ENCODE measurements around the gene STYK1.
"Not testable (repeated sequence)": the region's sequence is repeated elsewhere in the genome, so short reads cannot be mapped to it uniquely, and the experiment has no call there.

STYK1 gene

DNA sequence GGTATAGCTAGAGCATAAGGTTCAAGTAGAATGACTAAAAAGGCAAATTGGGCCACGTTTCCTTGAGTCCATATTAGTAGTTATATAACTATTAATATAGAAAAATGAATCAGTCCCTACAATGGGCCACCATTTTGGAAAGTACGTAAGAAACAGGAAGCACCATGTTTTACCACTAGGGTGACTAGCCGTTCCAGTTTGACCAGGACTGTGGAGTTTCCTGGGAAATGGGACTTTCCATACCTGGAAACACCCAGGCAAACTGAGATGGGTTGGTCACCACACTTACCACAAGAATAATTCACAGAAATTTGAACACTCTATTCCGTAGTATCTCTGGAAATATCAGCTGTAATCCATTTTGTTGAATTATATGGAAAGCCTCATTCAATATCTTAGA lies 58.3 kb downstream of the STYK1 start:
- DNase-seq (ENCODE audit: insufficient read length, low spot score) (no peak), FAIRE-seq (no peak)
- TF ChIP-seq SPI1 (IDR thresholded peaks at IDR 0.05; ENCODE audit: low read depth, low read length) = no peak
- TF ChIP-seq PAX5 (IDR thresholded peaks at IDR 0.05; ENCODE audit: insufficient read depth, low read length, severe bottlenecking) = no peak
- no peak for TF ChIP-seq POU2F2 (IDR thresholded peaks at IDR 0.05; ENCODE audit: low read depth, low read length)
- TF ChIP-seq TAF1 (IDR thresholded peaks at IDR 0.05; ENCODE audit: low read depth, low read length) = no peak
- TF ChIP-seq POLR2A (IDR thresholded peaks at IDR 0.05; ENCODE audit: low read depth, low read length) = no peak

- peak; percentile 43 for FAIRE-seq
- no peak for TF ChIP-seq POLR2A (IDR thresholded peaks at IDR 0.05; ENCODE audit: low read depth, low read length)
- no peak for TF ChIP-seq TAF1 (IDR thresholded peaks at IDR 0.05; ENCODE audit: low read depth, low read length)
- no peak for TF ChIP-seq PAX5 (IDR thresholded peaks at IDR 0.05; ENCODE audit: insufficient read depth, low read length, severe bottlenecking)
- no peak for TF ChIP-seq POU2F2 (IDR thresholded peaks at IDR 0.05; ENCODE audit: low read depth, low read length)
- TF ChIP-seq POLR2AphosphoS5 (IDR thresholded peaks at IDR 0.05; ENCODE audit: low read depth, low read length) = no peak
- TF ChIP-seq SPI1 (IDR thresholded peaks at IDR 0.05; ENCODE audit: low read depth, low read length) = no peak
- DNase-seq (ENCODE audit: insufficient read length, low spot score) = no peak
Observed at GRCh38 chr12:10614056-10614370, 59.8 kb downstream of the STYK1 start.

DNA sequence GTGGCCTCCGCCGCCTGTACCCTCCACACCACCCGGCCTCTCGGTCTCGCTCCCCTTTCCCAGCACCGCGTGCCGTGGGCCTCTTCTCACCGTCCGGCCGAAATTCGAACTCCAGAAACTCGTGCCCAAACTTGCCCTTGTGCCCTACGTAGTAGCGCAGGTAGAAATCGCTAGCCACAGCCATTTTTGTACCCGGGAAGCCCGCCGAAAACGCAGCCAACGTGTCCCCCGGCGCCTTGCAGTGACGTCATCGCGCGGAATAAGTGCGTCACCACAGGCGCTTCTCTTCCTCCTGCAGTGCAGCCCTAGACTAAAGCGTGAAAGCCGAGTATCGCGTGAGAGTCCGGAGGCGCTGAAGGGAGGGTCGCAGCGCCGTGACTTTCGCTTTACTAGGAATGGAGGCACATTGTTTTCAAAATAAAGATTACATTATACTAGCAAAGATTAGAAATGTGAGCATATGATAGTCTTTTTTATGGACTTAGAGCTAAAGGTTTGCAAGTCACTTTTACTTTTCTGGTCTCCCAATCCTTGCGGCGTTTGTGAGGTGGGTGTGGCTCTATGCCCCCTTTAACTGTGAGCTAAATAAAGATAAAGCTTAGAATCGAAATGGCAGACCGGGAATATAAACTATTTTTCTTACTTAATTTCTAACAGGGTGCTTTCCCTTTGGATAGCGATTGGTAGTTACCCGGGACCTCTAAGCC lies 60.4 kb downstream of the STYK1 start, which contains the start of gene MAGOHB:
Gene MAGOHB, minus strand, starts transcription at position 261 of the 707 bp plus-strand sequence. Its CDS starts 77 bp downstream, at position 184.
- DNase-seq (ENCODE audit: insufficient read length, low spot score) (peak; percentile 59), FAIRE-seq (peak; percentile 96)
- TF ChIP-seq SPI1 (IDR thresholded peaks at IDR 0.05; ENCODE audit: low read depth, low read length) (no peak), TAF1 (IDR thresholded peaks at IDR 0.05; ENCODE audit: low read depth, low read length) (peak; percentile 91), POU2F2 (IDR thresholded peaks at IDR 0.05; ENCODE audit: low read depth, low read length) (no peak), POLR2AphosphoS5 (IDR thresholded peaks at IDR 0.05; ENCODE audit: low read depth, low read length) (peak; percentile 91), PAX5 (IDR thresholded peaks at IDR 0.05; ENCODE audit: insufficient read depth, low read length, severe bottlenecking) (peak; percentile 14), POLR2A (IDR thresholded peaks at IDR 0.05; ENCODE audit: low read depth, low read length) (peak; percentile 82)

DNA sequence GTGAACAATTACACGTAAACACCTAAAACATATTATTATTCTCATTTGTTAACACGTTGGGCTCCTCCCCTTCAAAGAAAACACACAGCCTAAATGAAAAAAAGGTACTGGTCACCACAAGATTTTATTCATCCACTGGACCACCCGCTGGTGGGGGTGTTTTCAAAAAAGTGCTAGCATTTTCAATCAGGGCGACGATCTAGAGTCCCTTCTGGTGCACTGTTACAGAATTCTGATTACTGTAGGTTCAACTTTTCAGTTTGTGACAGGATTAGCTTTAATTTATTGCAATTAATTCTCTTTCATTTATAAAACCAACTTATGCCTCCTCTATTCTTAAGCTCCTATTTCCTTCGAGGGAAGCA lies 60.9 kb downstream of the STYK1 start:
- TF ChIP-seq SPI1 (IDR thresholded peaks at IDR 0.05; ENCODE audit: low read depth, low read length) (no peak), POLR2AphosphoS5 (IDR thresholded peaks at IDR 0.05; ENCODE audit: low read depth, low read length) (no peak), POLR2A (IDR thresholded peaks at IDR 0.05; ENCODE audit: low read depth, low read length) (no peak), POU2F2 (IDR thresholded peaks at IDR 0.05; ENCODE audit: low read depth, low read length) (no peak), PAX5 (IDR thresholded peaks at IDR 0.05; ENCODE audit: insufficient read depth, low read length, severe bottlenecking) (no peak), TAF1 (IDR thresholded peaks at IDR 0.05; ENCODE audit: low read depth, low read length) (no peak)
- FAIRE-seq (no peak), DNase-seq (ENCODE audit: insufficient read length, low spot score) (no peak)

DNA sequence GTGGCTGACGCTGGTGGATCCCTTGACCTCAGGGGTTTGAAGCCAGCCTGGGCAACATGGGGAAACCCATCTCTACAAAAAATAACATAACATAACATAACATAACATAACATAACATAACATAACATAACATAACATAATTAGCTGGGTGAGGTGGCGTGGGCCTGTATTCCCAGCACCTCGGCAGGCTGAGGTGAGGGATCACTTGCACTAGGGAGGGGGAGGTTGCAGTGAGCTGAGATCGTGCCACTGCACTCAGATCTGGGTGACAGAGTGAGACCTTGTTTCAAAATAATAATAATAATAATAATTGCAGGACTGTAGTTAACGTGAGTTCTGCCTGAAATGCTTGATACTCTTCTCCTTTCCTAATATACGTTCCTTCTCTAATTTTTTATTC lies 61.7 kb downstream of the STYK1 start:
- TF ChIP-seq TAF1 (IDR thresholded peaks at IDR 0.05; ENCODE audit: low read depth, low read length) = no peak
- TF ChIP-seq PAX5 (IDR thresholded peaks at IDR 0.05; ENCODE audit: insufficient read depth, low read length, severe bottlenecking) = no peak
- no peak for TF ChIP-seq POU2F2 (IDR thresholded peaks at IDR 0.05; ENCODE audit: low read depth, low read length)
- TF ChIP-seq SPI1 (IDR thresholded peaks at IDR 0.05; ENCODE audit: low read depth, low read length) = no peak
- TF ChIP-seq POLR2AphosphoS5 (IDR thresholded peaks at IDR 0.05; ENCODE audit: low read depth, low read length) = no peak
- TF ChIP-seq POLR2A (IDR thresholded peaks at IDR 0.05; ENCODE audit: low read depth, low read length) = no peak
- no peak for DNase-seq (ENCODE audit: insufficient read length, low spot score)
- no peak for FAIRE-seq

DNA sequence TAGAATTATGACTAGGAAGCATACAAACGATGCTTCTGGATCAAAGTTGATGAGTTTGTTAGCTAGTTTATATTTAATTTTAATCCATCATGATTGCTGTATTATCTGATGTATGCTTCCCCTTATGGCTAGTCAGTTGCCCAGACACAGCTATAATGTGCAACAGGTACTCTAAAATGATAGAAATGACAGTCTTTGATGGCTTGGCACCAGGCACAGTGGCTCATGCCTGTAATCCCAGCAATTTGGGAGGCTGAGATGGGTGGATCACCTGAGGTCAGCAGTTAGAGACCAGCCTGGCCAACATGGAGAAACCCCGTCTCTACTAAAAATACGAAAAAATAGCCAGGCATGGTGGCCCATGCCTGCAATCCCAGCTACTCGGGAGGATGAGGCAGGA lies 62.6 kb downstream of the STYK1 start:
- FAIRE-seq; DNase-seq (ENCODE audit: insufficient read length, low spot score): not testable (repeated sequence)

- no peak for TF ChIP-seq TAF1 (IDR thresholded peaks at IDR 0.05; ENCODE audit: low read depth, low read length)
- no peak for TF ChIP-seq POLR2AphosphoS5 (IDR thresholded peaks at IDR 0.05; ENCODE audit: low read depth, low read length)
- DNase-seq (ENCODE audit: insufficient read length, low spot score) = no peak
- no peak for FAIRE-seq
Observed at GRCh38 chr12:10610188-10610587, 63.7 kb downstream of the STYK1 start.

DNA sequence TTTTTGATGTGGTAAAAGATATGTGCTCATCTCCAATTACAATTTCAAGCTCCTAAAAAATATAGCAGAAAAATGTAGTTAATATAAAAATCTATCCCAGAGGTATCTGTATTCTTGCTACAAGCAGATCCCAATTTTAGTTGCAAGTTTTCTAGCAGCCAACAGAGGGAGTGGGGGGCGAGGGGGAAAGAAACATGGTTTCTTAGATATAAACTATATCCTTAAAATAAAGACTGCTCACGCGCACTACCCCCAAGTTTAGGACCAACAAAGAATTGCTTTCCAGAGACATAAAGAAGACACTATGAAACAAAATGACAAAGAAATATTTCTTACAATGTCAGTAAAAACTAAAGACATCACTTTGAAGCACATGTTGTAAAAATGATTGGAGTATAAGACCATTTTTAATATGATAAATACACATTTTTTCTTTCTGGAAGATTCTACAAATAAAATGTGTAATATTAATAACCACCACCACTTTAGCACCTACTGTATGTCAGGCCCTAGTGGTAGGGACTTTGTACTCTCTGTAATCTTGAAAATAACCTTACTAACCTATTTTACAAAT lies 65.9 kb downstream of the STYK1 start:
- FAIRE-seq (no peak), DNase-seq (ENCODE audit: insufficient read length, low spot score) (no peak)
- TF ChIP-seq POU2F2 (IDR thresholded peaks at IDR 0.05; ENCODE audit: low read depth, low read length) (no peak), TAF1 (IDR thresholded peaks at IDR 0.05; ENCODE audit: low read depth, low read length) (no peak), POLR2AphosphoS5 (IDR thresholded peaks at IDR 0.05; ENCODE audit: low read depth, low read length) (no peak), POLR2A (IDR thresholded peaks at IDR 0.05; ENCODE audit: low read depth, low read length) (no peak), SPI1 (IDR thresholded peaks at IDR 0.05; ENCODE audit: low read depth, low read length) (no peak), PAX5 (IDR thresholded peaks at IDR 0.05; ENCODE audit: insufficient read depth, low read length, severe bottlenecking) (no peak)

DNA sequence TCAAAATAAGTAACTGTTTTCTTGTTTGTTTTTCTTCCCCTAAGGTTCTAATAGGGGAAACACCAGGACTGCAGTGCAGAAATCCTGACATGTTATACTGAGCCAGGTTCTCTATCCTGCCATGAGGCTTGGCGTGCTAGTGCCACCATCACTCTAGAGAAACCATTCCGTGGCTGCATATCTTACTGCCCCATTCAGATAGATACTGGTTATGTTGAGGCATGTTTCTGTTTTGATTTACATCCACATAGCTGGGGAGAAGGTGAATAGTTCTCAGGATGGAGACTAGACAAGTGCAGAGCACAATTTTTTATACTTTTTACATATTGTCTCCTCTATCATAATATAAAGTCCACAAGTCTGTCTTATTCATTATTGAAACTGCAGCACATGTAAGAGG lies 72.0 kb downstream of the STYK1 start:
- no peak for DNase-seq (ENCODE audit: insufficient read length, low spot score)
- FAIRE-seq = no peak
- TF ChIP-seq PAX5 (IDR thresholded peaks at IDR 0.05; ENCODE audit: insufficient read depth, low read length, severe bottlenecking) (no peak), TAF1 (IDR thresholded peaks at IDR 0.05; ENCODE audit: low read depth, low read length) (no peak), POU2F2 (IDR thresholded peaks at IDR 0.05; ENCODE audit: low read depth, low read length) (no peak), POLR2AphosphoS5 (IDR thresholded peaks at IDR 0.05; ENCODE audit: low read depth, low read length) (no peak), SPI1 (IDR thresholded peaks at IDR 0.05; ENCODE audit: low read depth, low read length) (no peak), POLR2A (IDR thresholded peaks at IDR 0.05; ENCODE audit: low read depth, low read length) (no peak)

GRCh38 chr12:10600988-10601387 lies 72.9 kb downstream of the STYK1 start:
- FAIRE-seq (no peak), DNase-seq (ENCODE audit: insufficient read length, low spot score) (no peak)
- TF ChIP-seq POU2F2 (IDR thresholded peaks at IDR 0.05; ENCODE audit: low read depth, low read length) = no peak
- TF ChIP-seq POLR2A (IDR thresholded peaks at IDR 0.05; ENCODE audit: low read depth, low read length) = no peak
- TF ChIP-seq POLR2AphosphoS5 (IDR thresholded peaks at IDR 0.05; ENCODE audit: low read depth, low read length) = no peak
- no peak for TF ChIP-seq PAX5 (IDR thresholded peaks at IDR 0.05; ENCODE audit: insufficient read depth, low read length, severe bottlenecking)
- no peak for TF ChIP-seq TAF1 (IDR thresholded peaks at IDR 0.05; ENCODE audit: low read depth, low read length)
- TF ChIP-seq SPI1 (IDR thresholded peaks at IDR 0.05; ENCODE audit: low read depth, low read length) = no peak

Measured in GM12891 (cell line).